Ishikawa (cell line): ENCODE measurements around the gene MUC4.

Experiments
- CEBPB ChIP-seq: IDR thresholded peaks from 2 replicates; pipeline ENCODE4 v1.6.1; 2012
- CREB1 ChIP-seq: IDR thresholded peaks from 2 replicates; pipeline ENCODE4 v1.6.1; 2012; ENCODE audit warnings: low read depth
- EGR1 ChIP-seq: IDR thresholded peaks from 2 replicates; pipeline ENCODE4 v1.6.1; 2012
- EP300 ChIP-seq: IDR thresholded peaks from 2 replicates; pipeline ENCODE4 v1.6.1; 2012; ENCODE audit warnings: borderline replicate concordance
- FOXM1 ChIP-seq: IDR thresholded peaks from 2 replicates; pipeline ENCODE4 v1.6.1; 2012; ENCODE audit warnings: low read depth, borderline replicate concordance
- MAX ChIP-seq: IDR thresholded peaks from 2 replicates; pipeline ENCODE4 v1.6.1; 2012
- NFIC ChIP-seq: IDR thresholded peaks from 2 replicates; pipeline ENCODE4 v1.6.1; 2012
- RAD21 ChIP-seq: IDR thresholded peaks from 2 replicates; pipeline ENCODE4 v1.6.1; 2012; ENCODE audit warnings: low read depth
- TAF1 ChIP-seq: IDR thresholded peaks from 2 replicates; pipeline ENCODE4 v1.6.1; 2012; ENCODE audit warnings: low read depth, mild to moderate bottlenecking
- TCF12 ChIP-seq: IDR thresholded peaks from 2 replicates; pipeline ENCODE4 v1.6.1; 2012; ENCODE audit warnings: low read depth
- TEAD4 ChIP-seq: IDR thresholded peaks from 2 replicates; pipeline ENCODE4 v1.6.1; 2012
- YY1 ChIP-seq: IDR thresholded peaks from 2 replicates; pipeline ENCODE4 v1.6.1; 2012; ENCODE audit warnings: low read depth
- ZBTB7A ChIP-seq: IDR thresholded peaks from 2 replicates; pipeline ENCODE4 v1.6.1; 2012; ENCODE audit warnings: low read depth
- TF ChIP-seq, protein P1 (sequence below): IDR thresholded peaks from 2 replicates; pipeline ENCODE4 v1.6.1; 2012; ENCODE audit warnings: low read depth, mild to moderate bottlenecking
- TF ChIP-seq, protein P2 (sequence below): IDR thresholded peaks from 2 replicates; pipeline ENCODE4 v1.6.1; 2012

MUC4 gene

GRCh38 chr3:195811756-195812155, at the start of gene MUC4:
Gene MUC4, minus strand, starts transcription at chr3:195811929. Its CDS starts 112 bp downstream, at chr3:195811817.
- TF ChIP-seq NFIC (no peak), FOXM1 (no peak), EGR1 (no peak), YY1 (no peak), ZBTB7A (no peak), TAF1 (no peak)

DNA sequence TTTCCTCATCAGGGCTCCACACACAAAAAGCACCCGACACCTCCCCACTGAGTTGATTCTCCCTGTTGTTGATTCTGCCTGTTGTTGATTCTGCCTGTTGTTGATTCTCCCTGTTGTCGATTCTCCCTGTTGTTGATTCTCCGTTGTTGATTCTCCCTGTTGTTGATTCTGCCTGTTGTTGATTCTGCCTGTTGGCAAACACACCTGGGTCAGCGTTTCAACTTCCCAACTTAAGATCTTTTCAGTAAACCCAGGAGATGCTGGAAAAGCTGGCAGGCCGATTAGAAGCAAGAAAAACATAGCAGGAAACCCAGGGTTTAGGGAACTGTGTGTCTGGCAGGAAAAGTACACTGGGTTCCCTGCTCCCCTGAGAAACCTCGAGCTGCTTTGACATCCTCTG, 48.7 kb upstream of the MUC4 start:
- TF ChIP-seq CEBPB: no peak
- no peak for TF ChIP-seq RAD21
- TF ChIP-seq YY1: no peak
- no peak for TF ChIP-seq CREB1
- no peak for TF ChIP-seq MAX

DNA sequence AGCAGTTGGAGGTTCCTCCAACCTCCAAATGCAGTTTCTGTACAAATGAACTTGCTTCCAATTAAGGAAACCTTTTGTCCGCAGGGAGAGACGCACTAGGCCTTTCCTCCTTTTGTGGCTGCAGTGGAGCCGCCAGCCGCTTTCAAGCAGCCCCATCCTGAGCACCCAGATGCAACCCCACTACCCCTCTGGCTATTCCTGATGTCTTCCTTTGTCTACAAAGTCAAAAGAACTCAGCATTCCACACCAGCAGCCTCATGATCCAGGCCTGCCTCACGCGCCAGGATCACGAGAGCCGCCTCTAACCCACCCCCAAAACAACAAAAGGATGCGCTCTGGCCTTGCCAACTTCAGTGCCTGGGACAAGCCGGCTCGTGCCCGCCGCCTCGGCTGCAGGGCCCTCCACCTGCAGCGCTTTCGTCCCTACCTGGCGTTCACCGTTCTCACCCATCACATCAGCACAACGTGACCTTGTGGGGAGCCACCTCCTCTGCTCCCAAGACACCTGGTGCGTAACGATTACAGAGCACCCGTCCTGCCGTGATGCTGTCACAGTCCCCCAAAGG, 48.2 kb upstream of the MUC4 start:
- TF ChIP-seq TAF1: no peak

GRCh38 chr3:195859061-195859845, 47.5 kb upstream of the MUC4 start:
- TF ChIP-seq CEBPB (peak; percentile 30; the same call in 1 of the 2 replicates), RAD21 (peak; percentile 98), NFIC (no peak)

- no peak for TF ChIP-seq ZBTB7A
- no peak for TF ChIP-seq TAF1
- TF ChIP-seq, protein P1, sequence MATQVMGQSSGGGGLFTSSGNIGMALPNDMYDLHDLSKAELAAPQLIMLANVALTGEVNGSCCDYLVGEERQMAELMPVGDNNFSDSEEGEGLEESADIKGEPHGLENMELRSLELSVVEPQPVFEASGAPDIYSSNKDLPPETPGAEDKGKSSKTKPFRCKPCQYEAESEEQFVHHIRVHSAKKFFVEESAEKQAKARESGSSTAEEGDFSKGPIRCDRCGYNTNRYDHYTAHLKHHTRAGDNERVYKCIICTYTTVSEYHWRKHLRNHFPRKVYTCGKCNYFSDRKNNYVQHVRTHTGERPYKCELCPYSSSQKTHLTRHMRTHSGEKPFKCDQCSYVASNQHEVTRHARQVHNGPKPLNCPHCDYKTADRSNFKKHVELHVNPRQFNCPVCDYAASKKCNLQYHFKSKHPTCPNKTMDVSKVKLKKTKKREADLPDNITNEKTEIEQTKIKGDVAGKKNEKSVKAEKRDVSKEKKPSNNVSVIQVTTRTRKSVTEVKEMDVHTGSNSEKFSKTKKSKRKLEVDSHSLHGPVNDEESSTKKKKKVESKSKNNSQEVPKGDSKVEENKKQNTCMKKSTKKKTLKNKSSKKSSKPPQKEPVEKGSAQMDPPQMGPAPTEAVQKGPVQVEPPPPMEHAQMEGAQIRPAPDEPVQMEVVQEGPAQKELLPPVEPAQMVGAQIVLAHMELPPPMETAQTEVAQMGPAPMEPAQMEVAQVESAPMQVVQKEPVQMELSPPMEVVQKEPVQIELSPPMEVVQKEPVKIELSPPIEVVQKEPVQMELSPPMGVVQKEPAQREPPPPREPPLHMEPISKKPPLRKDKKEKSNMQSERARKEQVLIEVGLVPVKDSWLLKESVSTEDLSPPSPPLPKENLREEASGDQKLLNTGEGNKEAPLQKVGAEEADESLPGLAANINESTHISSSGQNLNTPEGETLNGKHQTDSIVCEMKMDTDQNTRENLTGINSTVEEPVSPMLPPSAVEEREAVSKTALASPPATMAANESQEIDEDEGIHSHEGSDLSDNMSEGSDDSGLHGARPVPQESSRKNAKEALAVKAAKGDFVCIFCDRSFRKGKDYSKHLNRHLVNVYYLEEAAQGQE: no peak
- TF ChIP-seq TEAD4: no peak
- TF ChIP-seq NFIC: no peak
- no peak for TF ChIP-seq EGR1
- TF ChIP-seq YY1: no peak
- TF ChIP-seq TCF12: no peak
Measured at GRCh38 chr3:195856410-195857084, 44.8 kb upstream of the MUC4 start.

GRCh38 chr3:195855471-195856409, 44.0 kb upstream of the MUC4 start:
- TF ChIP-seq MAX: no peak
- TF ChIP-seq, protein P1: no peak
- TF ChIP-seq NFIC: no peak
- TF ChIP-seq ZBTB7A: no peak
- TF ChIP-seq TAF1: no peak
- no peak for TF ChIP-seq CEBPB
- TF ChIP-seq, protein P2, sequence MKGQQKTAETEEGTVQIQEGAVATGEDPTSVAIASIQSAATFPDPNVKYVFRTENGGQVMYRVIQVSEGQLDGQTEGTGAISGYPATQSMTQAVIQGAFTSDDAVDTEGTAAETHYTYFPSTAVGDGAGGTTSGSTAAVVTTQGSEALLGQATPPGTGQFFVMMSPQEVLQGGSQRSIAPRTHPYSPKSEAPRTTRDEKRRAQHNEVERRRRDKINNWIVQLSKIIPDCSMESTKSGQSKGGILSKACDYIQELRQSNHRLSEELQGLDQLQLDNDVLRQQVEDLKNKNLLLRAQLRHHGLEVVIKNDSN: no peak
- no peak for TF ChIP-seq YY1
- no peak for TF ChIP-seq CREB1
- no peak for TF ChIP-seq RAD21
- TF ChIP-seq TCF12: no peak
- TF ChIP-seq TEAD4: no peak
- no peak for TF ChIP-seq EP300
